Smooth muscle cell (in vitro differentiated cells): ENCODE measurements around the gene PPP1R1C. TPM values are rescaled to one million over a fixed set of nuclear protein-coding genes. Genes with fewer than 3 reads are reported as not detected.
A peak's percentile ranks its signal among the peaks of the same experiment; 100 is the strongest.
"Not testable (repeated sequence)": the region's sequence is repeated elsewhere in the genome, so short reads cannot be mapped to it uniquely, and the experiment has no call there.

ENCODE experiments used
- DNase-seq: peaks from one replicate; lab custom pipeline; 2025; ENCODE audit not compliant: unreplicated experiment; lab: John Stamatoyannopoulos, UW
- H2AFZ ChIP-seq: fragments of 200-600 bp; sonication (generic); 2 replicates; pipeline ENCODE4 v1.6.0; 2016; ENCODE audit warnings: antibody characterized with exemption, low read depth, mild to moderate bottlenecking
- H3F3A ChIP-seq: fragments of 200-600 bp; sonication (generic); 2 replicates; pipeline ENCODE4 v1.6.0; 2017; ENCODE audit warnings: antibody characterized with exemption, low read depth
- H3K27ac ChIP-seq: fragments of 200-600 bp; sonication (generic); 2 replicates; pipeline ENCODE4 v1.5.1; 2016; ENCODE audit warnings: low read depth, mild to moderate bottlenecking
- H3K27me3 ChIP-seq: fragments of 200-600 bp; sonication (generic); 2 replicates; pipeline ENCODE4 v1.6.1; 2016; ENCODE audit warnings: low read depth, mild to moderate bottlenecking
- H3K36me3 ChIP-seq: fragments of 200-600 bp; sonication (generic); 2 replicates; pipeline ENCODE4 v1.5.1; 2016; ENCODE audit warnings: low read depth
- H3K4me1 ChIP-seq: fragments of 200-600 bp; sonication (generic); 2 replicates; pipeline ENCODE4 v1.5.1; 2016; ENCODE audit warnings: low read depth
- H3K4me2 ChIP-seq: fragments of 200-600 bp; sonication (generic); 2 replicates; pipeline ENCODE4 v1.6.0; 2016; ENCODE audit warnings: mild to moderate bottlenecking
- H3K4me3 ChIP-seq: fragments of 200-600 bp; sonication (generic); 2 replicates; pipeline ENCODE4 v1.5.1; 2016; ENCODE audit warnings: mild to moderate bottlenecking
- H3K79me2 ChIP-seq: fragments of 200-600 bp; sonication (generic); 2 replicates; pipeline ENCODE4 v1.6.0; 2016; ENCODE audit warnings: low read depth, mild to moderate bottlenecking
- H3K9ac ChIP-seq: fragments of 200-600 bp; sonication (generic); 2 replicates; pipeline ENCODE4 v1.6.0; 2016; ENCODE audit warnings: low read depth
- H3K9me3 ChIP-seq: fragments of 200-600 bp; sonication (generic); replicated peaks from 2 replicates; pipeline ENCODE4 v1.5.1; 2016; ENCODE audit warnings: low read depth
- H4K20me1 ChIP-seq: fragments of 200-600 bp; sonication (generic); 2 replicates; pipeline ENCODE4 v1.6.0; 2016; ENCODE audit warnings: low read depth
- CTCF ChIP-seq: fragments of 200-600 bp; sonication (generic); IDR thresholded peaks from 2 replicates; pipeline ENCODE4 v1.5.1; 2017; ENCODE audit warnings: borderline replicate concordance, mild to moderate bottlenecking, antibody characterized with exemption; ENCODE audit not compliant: insufficient read depth, poor library complexity, severe bottlenecking
- WGBS: methylation state at CpG from one replicate; pipeline ENCODE4 v1.1.7; 2016; ENCODE audit warnings: low lambda C conversion rate; 5-methylcytosine and 5-hydroxymethylcytosine counted together
- polyA plus RNA-seq: library from polyadenylated mRNA; unstranded; fragments of >200 nt; fragmentation: Nextera tagmentation; extraction: Ambion mirVana; gene quantifications from 2 replicates; pipeline ENCODE4 v1.2.1, GENCODE V29; 2016
- total RNA-seq: library from RNA; depleted of rRNA; stranded (reverse); fragments of >200 nt; gene quantifications from 2 replicates; pipeline ENCODE4 v1.2.3, GENCODE V29; 2014

The PPP1R1C gene
- total and polyA plus RNA-seq, 2 experiments from 2014 or later: 2.3 to 3.3 TPM

GRCh38 chr2:182018218-182018617 lies 32.6 kb downstream of the PPP1R1C start:
- no peak overlapping the region for H3K4me2 ChIP-seq
- no peaks in the 10 kb centered on the region for H3F3A ChIP-seq
- H3K27ac ChIP-seq: no peak overlapping the region
- TF ChIP-seq CTCF: no peak
- H3K9me3 ChIP-seq: peaks cover 5% of the 10 kb centered on the region
- no peaks in the 10 kb centered on the region for H3K36me3 ChIP-seq
- WGBS: 94% methylated on average over 1 of the region's 1 CpG
- DNase-seq: no peak
- H3K4me3 ChIP-seq: no peak overlapping the region
- H2AFZ ChIP-seq: no peak overlapping the region
- H3K27me3 ChIP-seq: no peaks in the 10 kb centered on the region
- H3K79me2 ChIP-seq: no peaks in the 10 kb centered on the region
- no peaks in the 10 kb centered on the region for H4K20me1 ChIP-seq
- H3K4me1 ChIP-seq: no peaks in the 10 kb centered on the region
- no peak overlapping the region for H3K9ac ChIP-seq

- no peaks in the 10 kb centered on the region for H3K79me2 ChIP-seq
- no peaks in the 10 kb centered on the region for H3K27me3 ChIP-seq
- TF ChIP-seq CTCF: no peak
- no peak overlapping the region for H3K4me3 ChIP-seq
- H3K4me2 ChIP-seq: no peak overlapping the region
- peaks cover 9% of the 10 kb centered on the region for H3K9me3 ChIP-seq
- no peak overlapping the region for H2AFZ ChIP-seq
- H3K36me3 ChIP-seq: peaks cover 7% of the 10 kb centered on the region
- no peaks in the 10 kb centered on the region for H4K20me1 ChIP-seq
- no peaks in the 10 kb centered on the region for H3F3A ChIP-seq
- H3K27ac ChIP-seq: no peak overlapping the region
- H3K9ac ChIP-seq: no peak overlapping the region
- 83% methylated on average over 2 of the region's 2 CpGs for WGBS
- H3K4me1 ChIP-seq: no peaks in the 10 kb centered on the region
- DNase-seq: no peak
Observed at GRCh38 chr2:182019731-182020130, 34.1 kb downstream of the PPP1R1C start.

- Histone ChIP-seq H3K4me2 (no peak overlapping the region), H3K9me3 (peaks cover 9% of the 10 kb centered on the region), H3K4me3 (no peak overlapping the region), H3F3A (no peaks in the 10 kb centered on the region), H3K79me2 (no peaks in the 10 kb centered on the region), H4K20me1 (no peaks in the 10 kb centered on the region), H2AFZ (no peak overlapping the region), H3K36me3 (peaks cover 7% of the 10 kb centered on the region), H3K9ac (no peak overlapping the region), H3K27ac (peak overlapping the region; percentile 50), H3K4me1 (no peaks in the 10 kb centered on the region), H3K27me3 (no peaks in the 10 kb centered on the region)
- 55% methylated on average over 4 of the region's 4 CpGs for whole genome bisulfite sequencing
- no peak for DNase-seq
- TF ChIP-seq CTCF: no peak
Observed at GRCh38 chr2:182020286-182021070, 34.8 kb downstream of the PPP1R1C start.

- H3K9me3 ChIP-seq: peaks cover 9% of the 10 kb centered on the region
- H3K9ac ChIP-seq: no peak overlapping the region
- no peaks in the 10 kb centered on the region for H4K20me1 ChIP-seq
- peaks cover 7% of the 10 kb centered on the region for H3K36me3 ChIP-seq
- H3K4me3 ChIP-seq: no peak overlapping the region
- H2AFZ ChIP-seq: no peak overlapping the region
- no peaks in the 10 kb centered on the region for H3K79me2 ChIP-seq
- no peak overlapping the region for H3K27ac ChIP-seq
- H3K4me1 ChIP-seq: no peaks in the 10 kb centered on the region
- H3F3A ChIP-seq: no peaks in the 10 kb centered on the region
- no peak for DNase-seq
- no peak overlapping the region for H3K4me2 ChIP-seq
- TF ChIP-seq CTCF: no peak
- no peaks in the 10 kb centered on the region for H3K27me3 ChIP-seq
Observed at GRCh38 chr2:182023235-182023634, 37.6 kb downstream of the PPP1R1C start.

- Histone ChIP-seq H2AFZ (peak overlapping the region; percentile 82), H3K4me3 (peak overlapping the region; percentile 49), H3K4me2 (peak overlapping the region; percentile 80)
- not testable (repeated sequence) for H3K9me3 ChIP-seq, H3K27me3 ChIP-seq, H3K79me2 ChIP-seq, H3K9ac ChIP-seq, H3K4me1 ChIP-seq, DNase-seq, H3K27ac ChIP-seq, H4K20me1 ChIP-seq, H3F3A ChIP-seq, H3K36me3 ChIP-seq
- WGBS: 25% methylated on average over 21 of the region's 21 CpGs
Observed at GRCh38 chr2:182030875-182031274, 45.2 kb downstream of the PPP1R1C start.
